Cerebellar nuclear complex (tissue), 1 donor: ENCODE results near the gene SUN5.
"Not testable (repeated sequence)": the region's sequence is repeated elsewhere in the genome, so short reads cannot be mapped to it uniquely, and the experiment has no call there.

Source experiments
- DNase-seq, 2 experiments: peaks; one replicate each; lab custom pipeline; 2025; lab: John Stamatoyannopoulos, UW

SUN5 gene, protein sequence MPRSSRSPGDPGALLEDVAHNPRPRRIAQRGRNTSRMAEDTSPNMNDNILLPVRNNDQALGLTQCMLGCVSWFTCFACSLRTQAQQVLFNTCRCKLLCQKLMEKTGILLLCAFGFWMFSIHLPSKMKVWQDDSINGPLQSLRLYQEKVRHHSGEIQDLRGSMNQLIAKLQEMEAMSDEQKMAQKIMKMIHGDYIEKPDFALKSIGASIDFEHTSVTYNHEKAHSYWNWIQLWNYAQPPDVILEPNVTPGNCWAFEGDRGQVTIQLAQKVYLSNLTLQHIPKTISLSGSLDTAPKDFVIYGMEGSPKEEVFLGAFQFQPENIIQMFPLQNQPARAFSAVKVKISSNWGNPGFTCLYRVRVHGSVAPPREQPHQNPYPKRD

DNA sequence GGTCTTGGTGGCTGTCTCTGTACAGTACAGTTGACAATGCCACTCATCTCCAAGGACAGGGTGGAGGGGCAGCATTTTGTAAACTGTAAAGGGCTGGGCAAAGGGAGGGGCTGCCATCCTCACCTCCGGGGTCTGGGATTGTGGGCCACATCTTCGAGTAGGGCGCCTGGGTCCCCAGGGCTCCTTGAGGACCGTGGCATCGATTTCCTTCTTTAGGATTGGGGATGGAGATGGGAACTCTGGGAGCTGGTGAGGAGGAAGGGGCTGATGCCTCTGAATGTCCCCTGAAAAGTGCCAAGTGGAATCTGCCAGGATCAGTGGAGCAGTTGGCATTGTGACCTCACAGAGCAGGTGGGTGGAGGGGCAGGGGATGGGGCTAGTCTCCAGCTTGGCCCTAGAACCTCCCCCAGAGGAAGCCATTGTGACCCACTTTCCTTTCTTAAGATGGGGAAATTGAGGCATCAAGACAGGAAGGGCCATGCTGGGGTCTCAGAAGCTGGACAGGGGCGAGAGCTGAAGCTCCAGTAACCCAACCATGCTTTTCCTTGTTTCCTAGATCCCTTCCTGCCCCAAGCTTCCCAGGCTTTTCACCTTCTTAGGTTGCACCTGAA, at the start of gene SUN5:
SUN5 (minus strand) TSS at position 293 of the 611 bp plus-strand sequence; CDS start at position 200, 93 bp downstream.
- DNase-seq, result no peak

DNA sequence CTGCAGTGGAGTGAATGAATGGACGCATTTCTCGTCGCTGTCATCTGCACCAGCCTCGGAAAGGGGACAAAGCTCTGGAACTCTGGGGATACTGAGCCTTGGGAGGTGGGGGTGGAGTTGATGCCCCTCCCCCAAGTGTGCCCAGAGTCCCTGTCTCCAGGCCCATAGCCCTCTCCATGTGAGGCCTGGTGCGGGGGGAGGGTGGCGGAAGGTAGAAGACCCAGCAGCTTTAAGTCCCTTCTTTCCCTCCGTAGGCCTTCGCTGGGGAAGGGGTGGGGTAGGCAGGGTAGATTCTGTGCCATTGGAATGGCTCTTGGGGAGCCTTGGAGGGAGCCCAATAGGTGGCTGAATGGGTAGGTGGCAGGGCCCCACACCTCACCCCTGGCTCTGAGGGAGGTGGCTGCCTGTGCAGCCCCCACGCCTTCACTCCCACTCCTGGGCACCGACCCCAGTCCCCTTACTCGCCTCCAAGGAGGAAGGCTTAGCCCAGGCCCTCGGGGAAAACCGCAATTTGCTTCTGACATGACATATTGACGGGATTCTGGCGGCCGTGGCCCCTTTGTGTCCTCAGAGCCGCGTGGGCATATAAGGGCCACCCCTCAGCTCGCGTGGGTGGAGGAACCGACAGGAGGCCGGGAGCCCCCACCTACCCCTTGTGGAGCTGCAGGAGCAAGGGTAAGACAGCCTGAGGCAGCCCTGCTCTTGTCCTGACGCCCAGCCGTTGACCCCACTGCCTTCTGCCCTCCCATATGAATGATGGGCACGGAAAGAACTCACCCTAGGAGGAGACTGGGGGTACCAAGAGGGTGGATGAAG, 49.3 kb upstream of the SUN5 start, which contains the start of gene BPIFB3:
BPIFB3 (plus strand) TSS at position 613 of the 816 bp plus-strand sequence. CDS start 1,533 bp downstream, outside the sequence.
- no peak for DNase-seq

DNA sequence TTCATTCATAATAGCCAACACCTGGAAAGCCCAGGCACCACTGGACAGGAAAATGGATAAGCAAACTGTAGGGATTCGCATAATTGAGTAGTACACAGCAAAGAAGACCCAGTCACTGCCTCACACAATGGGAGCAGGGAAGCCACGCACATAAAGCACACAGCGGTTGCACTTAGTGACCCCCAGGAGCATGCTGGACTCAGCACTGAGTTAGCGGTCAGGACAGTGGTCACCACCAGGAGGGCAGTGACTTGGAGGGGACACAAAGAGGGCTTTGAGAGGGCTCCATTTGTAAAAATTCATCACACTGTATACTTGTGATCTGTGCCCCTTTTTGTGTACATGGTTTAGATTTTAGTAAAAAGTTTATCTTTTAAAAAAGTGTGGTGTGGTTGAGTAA, 47.1 kb upstream of the SUN5 start:
- DNase-seq, result no peak

DNA sequence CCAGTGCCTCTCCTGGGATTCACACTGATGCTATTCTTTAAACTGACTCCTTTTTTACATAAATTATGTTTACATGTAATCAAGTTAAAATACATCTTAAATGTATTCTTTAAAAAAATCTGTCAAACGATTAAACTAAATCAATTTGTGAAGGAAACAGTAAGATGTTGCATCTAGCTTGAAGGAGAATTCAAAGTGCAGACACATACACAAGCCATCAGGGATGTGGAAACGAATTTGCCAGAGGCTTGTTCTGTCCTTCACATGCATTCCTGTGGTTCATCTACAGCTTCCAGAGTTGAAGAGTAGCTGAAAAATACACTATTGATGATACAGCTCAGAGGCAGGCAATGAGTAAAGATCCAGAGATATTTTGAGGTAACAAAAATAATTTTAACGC, 42.2 kb upstream of the SUN5 start:
- no peak for DNase-seq

DNA sequence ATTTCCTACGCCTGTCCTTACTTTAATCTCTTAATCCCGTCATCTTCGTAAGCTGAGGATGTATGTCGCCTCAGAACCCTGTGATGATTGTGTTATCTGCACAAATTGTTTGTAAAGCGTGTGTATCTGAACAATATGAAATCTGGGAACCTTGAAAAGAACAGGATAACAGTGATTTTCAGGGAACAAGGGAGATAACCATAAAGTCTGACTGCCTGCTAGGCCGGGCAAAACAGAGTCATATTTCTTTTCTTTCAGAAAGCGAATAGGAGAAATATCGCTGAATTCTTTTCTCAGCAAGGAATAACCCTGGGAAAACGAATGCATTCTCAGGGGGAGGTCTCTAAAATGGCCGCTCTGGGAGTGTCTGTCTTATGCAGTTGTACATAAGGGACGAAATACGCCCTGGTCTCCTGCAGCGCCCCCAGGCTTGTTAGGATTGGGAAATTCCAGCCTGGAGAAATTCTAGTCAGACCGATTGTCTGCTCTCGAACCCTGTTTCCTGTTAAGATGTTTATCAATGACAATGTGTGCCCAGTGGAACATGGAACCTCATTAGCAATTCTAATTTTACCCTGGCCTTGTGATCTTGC, 41.0 kb upstream of the SUN5 start:
- not testable (repeated sequence) for DNase-seq

DNA sequence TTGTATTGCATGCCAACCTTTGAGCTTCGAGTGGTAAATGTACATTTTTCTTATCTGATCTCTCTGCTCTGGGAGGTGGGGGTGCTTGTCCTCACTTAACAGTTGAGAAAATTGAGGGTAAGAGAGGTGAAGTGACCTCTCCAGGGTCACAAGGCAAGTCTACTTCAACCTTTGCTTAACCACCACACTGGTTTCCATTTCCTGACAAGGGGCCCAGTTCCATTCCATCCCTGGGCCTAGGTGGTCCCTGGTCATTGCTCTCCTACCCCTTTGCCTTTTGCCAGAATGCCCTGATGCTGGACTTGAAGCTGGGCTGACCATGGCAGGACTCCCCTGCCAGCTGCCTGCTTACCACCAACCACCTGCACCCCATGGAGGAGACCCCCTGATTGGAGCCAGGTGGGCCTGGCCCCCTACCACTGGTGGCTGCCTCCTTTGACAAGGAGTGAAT, 39.5 kb upstream of the SUN5 start:
- no peak for DNase-seq

DNA sequence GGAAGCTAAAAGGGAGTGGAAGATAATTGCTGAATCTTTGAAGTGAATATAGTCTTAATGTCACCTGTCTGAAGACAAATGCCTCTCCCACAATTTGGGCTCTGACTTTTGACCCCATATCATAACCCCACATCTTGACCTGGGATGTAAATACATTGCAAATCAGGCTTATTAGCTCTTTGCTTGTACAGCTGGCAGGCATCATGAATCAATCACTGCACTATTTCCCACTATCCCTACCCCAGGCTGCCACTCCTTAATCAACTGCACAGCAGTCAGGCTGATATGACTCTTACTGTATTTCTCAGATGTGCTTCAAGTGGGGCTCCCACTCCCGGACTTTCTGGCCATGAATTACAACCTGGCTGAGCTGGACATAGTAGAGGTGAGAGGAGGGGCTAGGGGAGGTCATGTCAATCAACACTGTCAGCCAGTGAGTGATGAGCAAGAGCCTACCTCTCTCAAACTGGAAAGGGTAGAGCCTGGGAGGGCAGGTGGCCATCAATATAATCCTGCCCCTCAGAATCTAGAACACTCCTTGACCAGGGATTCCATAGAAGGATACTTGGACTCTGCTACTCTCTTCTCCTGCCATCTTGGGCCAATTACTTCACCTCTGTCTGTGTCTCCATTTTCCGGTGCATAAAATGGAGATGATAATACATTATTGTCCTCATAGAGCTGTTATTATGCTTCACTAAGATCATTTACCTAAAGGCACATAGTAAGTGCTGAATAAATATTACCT, 38.9 kb upstream of the SUN5 start:
- no peak for DNase-seq

DNA sequence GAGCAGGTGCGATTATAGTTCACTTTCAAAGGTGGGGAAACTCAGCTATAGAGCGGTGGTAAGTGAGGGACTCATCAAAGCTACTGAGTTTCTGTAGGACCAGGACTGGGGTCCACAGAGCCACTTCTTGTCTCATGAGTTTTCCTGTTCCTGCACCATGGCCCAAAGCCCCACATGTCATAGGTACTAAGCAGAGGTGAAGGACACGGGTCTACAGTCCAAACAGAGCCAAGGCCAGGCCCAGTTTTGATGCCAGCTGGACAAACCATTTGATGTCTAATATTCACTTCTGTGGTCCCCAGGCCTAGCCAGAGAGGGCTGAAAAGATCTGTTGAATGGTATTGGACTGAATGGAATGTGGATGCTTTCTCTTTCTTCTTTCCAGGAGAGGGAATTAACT, 38.2 kb upstream of the SUN5 start:
- no peak for DNase-seq

DNA sequence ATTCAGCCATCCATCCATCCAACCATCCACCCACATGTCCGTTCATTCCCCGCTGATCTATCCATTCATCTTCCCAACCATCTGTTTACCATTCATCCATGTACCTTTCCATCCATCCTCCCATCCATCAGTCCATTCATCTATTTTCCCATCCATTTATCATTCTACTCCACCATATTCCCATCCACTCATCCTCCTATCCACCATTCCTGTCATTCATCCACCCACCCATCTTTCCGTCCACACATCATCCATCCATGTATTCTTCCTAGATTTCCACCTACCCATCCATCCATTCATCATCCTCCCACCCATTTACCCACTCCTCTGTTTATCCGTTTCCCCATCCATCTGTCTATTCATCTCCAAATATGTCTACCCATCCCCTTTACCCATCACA, 34.0 kb upstream of the SUN5 start:
- DNase-seq, result no peak

DNA sequence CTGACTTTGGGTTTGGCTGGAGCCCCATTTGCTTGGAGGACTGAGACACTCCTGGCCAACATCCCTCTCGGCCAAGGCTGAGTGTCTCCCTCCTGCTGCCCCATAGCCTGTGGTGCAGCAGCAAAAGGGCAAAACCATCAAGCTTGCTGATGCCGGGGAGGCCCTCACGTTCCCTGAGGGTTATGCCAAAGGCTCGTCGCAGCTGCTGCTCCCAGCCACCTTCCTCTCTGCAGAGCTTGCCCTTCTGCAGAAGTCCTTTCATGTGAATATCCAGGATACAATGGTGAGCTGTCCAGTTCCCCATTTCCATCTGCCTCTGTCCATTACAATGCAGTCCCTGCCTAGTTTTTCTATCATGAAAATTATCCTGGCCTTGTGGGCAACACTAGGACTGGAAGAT, 33.2 kb upstream of the SUN5 start:
- no peak for DNase-seq

DNA sequence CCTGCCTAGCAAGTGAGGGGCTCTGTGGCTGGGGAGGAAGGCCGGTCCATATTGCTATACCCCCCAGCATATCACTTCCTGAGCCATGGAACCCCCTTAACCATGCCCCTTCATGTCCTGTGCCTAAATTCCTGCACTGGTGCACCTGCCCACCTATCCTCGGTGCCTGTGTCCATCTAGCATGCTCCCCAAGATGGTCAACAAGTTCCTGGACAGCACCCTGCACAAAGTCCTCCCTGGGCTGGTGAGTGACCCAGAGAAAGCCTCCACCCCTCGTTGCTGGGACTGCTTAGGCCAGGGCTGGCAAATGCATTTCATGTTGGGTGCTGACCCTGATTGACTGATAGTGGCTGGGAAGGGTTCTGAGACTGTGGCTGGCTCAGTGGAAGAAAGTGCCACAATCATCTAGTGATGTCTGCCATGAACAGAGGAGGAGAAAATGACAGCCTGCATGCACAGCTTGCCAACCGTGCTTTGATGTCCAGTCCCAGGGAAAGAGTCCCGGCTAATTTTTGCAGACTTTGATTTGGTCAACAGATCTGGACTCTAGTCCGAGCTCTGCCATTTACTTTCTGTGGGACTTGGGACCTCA, 30.8 kb upstream of the SUN5 start:
- DNase-seq, result no peak

DNA sequence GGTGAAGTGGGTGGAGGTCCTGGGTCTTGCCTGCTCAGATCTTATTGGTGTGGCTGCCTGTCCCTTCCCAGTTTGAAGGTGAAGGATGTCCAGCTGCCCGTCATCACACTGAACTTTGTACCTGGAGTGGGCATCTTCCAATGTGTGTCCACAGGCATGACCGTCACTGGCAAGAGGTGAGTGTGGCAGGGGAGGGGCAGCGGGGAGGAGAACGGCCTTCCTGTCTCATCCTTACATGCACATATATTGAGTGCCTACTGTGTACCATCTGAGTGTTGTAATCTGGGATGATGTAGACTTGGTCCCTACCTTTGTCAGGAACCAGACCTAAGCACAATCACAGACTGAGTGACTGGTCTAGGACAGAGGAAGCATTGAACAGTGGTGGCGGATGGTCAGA, 29.9 kb upstream of the SUN5 start:
- DNase-seq, result no peak

DNA sequence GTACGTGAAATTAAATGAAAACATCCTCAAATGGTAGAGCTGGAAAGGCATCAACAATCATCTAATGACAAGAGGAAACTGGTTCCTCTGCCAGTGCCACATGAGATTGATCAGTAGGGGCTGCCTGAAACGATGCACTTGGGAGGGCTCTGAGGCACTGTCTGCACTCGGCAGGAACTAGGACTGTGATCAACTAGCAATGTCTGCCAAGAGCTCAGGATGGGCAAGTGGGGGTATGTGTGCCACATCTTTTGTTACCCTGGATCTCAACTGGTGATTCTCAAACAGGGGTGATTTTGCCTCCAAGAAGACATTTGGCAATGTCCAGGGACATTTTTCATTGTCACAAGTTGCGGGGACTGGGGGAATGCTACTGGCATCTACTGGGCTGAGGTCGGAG, 29.1 kb upstream of the SUN5 start:
- no peak for DNase-seq

DNA sequence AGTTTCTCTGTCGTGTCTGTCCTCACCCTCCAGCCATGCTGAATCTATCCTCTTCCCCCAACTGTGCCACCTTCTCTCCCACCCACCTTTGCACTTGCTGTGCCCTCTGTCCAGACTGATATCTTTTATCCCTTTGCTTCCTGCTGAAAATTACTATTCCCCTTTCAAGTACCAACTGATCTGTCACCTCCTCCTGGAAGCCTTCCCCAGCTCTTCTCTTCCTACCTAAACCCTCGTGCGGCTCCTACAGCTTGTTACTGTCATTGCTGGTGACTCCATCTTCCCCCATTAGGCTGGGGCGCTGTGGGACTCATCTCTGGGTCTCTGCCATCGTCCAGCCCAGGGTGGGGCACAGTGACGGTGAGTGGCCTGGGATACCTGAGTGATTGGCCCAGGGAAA, 28.3 kb upstream of the SUN5 start:
- DNase-seq, result no peak

DNA sequence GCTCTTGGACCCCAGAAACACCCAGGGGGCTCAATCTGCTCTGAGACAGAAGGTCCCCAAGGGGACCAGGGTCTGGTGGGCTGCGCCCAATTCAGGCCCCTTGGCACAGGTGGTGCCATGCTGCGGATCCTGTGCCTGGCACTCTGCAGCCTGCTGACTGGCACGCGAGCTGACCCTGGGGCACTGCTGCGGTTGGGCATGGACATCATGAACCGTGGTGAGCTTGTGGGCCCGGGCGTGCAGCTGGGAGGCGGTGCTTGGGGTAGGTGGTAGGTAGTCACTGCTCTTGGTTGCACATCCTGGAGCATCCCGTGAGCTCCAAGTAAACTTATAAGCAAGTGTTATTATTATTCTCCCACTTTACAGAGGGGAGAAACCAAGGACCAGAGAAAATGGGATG, 27.3 kb upstream of the SUN5 start, which contains the start of gene BPIFB6:
BPIFB6 (plus strand) TSS at position 118 of the 400 bp plus-strand sequence; CDS start at position 118, 0 bp downstream.
- DNase-seq, result no peak

DNA sequence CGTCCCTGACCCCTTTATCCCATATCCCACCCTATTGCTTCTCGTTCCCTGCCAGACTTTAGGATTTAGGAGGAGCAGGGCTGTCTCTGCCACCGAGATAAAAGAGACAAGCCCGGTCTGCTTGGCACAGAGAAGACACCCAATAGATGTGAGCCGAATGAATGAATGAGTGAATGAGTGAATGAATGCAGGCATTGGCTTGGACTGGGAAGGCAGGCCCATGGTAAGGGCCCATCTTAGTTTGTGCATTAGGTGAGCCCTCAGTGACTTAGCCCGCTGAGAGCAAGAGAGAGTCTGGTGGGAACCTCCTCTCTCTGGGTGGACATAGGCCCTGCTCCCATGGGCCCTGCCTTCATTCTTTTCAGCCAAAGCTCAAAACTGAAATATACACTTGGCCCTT, 26.3 kb upstream of the SUN5 start:
- DNase-seq, result no peak

DNA sequence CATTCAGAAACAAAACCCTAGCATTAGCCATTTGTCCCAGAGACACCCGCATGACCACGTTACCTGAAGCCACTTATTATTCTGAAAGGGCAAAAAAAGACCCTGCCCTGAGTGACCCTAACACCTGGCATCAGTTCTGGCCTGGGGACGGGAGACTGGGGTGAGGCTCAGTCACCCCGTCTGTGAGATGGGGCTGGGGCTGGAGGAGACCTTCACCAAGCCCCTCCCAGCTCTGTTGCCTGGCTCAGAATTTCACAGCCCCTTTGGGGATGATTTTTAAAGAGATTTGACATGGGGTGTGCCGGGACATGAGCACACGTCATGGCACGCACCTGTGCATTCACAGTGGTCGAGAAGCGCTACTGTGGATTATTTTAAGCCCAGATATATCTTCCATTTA, 25.8 kb upstream of the SUN5 start:
- no peak for DNase-seq

DNA sequence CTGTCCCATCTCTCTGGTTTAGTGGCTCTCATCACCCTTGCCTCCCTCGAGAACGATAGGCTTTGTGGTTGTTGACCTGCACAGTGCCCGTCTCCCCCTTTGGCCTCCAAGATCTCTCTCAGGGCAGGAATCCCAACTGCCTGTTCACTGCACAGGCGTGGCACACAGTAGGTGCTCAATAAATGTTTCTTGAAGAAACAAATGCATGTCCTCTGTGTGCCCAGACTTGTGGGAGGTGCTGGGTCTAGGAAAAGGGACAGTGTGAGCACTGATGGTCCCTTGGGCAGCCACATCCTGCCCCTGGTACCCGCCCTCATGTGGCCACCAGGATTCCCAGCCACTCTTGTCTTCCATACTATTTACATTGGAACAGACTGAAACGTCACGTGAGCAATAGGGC, 24.6 kb upstream of the SUN5 start:
- DNase-seq, result no peak

DNA sequence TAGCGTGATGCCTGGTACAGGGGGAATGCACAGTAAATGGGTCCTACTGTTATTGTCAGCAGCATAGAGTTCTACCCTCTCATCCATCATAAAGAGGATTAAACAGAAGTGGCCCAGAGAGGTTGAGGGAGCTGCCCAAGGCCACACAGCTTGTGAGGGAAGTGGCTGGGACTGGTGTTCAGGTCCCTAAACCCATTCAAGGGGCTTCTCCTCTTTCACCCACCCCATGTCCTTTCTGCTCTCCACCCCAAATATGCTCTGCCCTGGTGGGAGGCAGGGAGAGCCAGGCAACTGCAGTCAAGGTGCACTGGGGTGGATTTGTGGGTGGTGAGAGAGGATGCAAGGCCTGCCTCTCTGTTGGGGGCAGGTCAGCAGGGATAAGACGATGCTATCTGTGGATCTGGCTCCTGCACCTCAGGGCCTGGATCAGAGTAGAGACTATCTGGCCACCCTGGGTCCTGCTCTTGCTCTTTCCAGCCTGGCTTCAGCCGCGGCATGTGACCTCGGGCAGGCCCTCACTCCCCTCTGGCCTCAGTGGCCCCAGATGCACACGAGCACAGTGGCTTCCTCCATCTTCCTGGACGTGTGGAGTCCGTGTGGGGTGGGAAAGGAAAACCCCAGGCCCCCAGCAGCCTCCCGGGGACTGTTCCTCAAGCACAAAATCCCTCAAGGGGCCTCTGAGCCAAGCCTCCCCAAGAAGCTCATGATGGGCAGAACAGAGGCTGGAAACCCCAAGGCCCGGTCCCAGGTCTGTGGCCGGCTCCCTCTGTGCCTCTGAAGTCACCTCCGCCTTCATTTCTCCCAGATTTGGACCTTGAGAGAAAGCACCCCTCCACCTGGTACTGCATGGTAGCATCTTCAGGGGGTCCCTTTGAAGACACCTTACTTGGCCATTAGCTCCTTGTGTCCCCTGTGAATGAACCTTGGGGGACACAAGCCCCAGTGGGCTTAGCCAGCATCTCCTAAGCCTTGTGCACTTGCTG, 23.8 kb upstream of the SUN5 start:
- DNase-seq, result no peak
